EH (cell line): ENCODE results near the gene SPRED2.
A peak's percentile ranks its signal among the peaks of the same experiment; 100 is the strongest.

ENCODE experiments used
- DNase-seq: peaks from one replicate; pipeline ENCODE4 v3.0.0-alpha.2; 2015; ENCODE audit warnings: low read depth

The SPRED2 gene

GRCh38 chr2:65276609-65277008, 155.8 kb downstream of the SPRED2 start:
- no peak for DNase-seq

GRCh38 chr2:65275141-65275915, 157.1 kb downstream of the SPRED2 start:
- DNase-seq: no peak

- no peak for DNase-seq
Observed at GRCh38 chr2:65273344-65273743, 159.1 kb downstream of the SPRED2 start.

GRCh38 chr2:65268957-65269356, 163.4 kb downstream of the SPRED2 start:
- no peak for DNase-seq

- no peak for DNase-seq
Observed at GRCh38 chr2:65267008-65267407, 165.4 kb downstream of the SPRED2 start.

GRCh38 chr2:65265671-65266045, 166.7 kb downstream of the SPRED2 start:
- DNase-seq: no peak

- peak; percentile 82 for DNase-seq
Observed at GRCh38 chr2:65264821-65265670, 167.4 kb downstream of the SPRED2 start.

GRCh38 chr2:65263986-65264385, 168.4 kb downstream of the SPRED2 start:
- no peak for DNase-seq

- DNase-seq: peak; percentile 61
Observed at GRCh38 chr2:65263262-65263661, 169.1 kb downstream of the SPRED2 start.

GRCh38 chr2:65261676-65262075, 170.7 kb downstream of the SPRED2 start:
- DNase-seq: peak; percentile 43
